ENCODE data around the gene FAM229A.

Gene FAM229A

GRCh38 chr1:32321712-32322291, 40.5 kb downstream of the FAM229A start:
- DNase-seq = no peak

- DNase-seq = no peak
These were observed 44.0 kb downstream of the FAM229A start for GRCh38 chr1:32318127-32318869.

GRCh38 chr1:32316903-32317277, 45.4 kb downstream of the FAM229A start:
- DNase-seq = no peak

- DNase-seq = peak; percentile 72
These were observed 50.4 kb downstream of the FAM229A start for GRCh38 chr1:32311709-32312393.
